ENCODE measurements around the gene NAGLU. TPM values are rescaled to one million over a fixed set of nuclear protein-coding genes. Genes with fewer than 3 reads are reported as not detected.
"Not testable (repeated sequence)": the region's sequence is repeated elsewhere in the genome, so short reads cannot be mapped to it uniquely, and the experiment has no call there.

The NAGLU gene
- total RNA-seq, 1 donor from 2014 or later = 94.7 TPM

- H3K36me3 ChIP-seq = peaks cover 35 to 37% of the 10 kb centered on the region in 2 donors
- H3K27ac ChIP-seq = no peak overlapping the region
- H3K4me3 ChIP-seq = no peak overlapping the region
- intact Hi-C loops (cut with DNase I) = no loop called here
- no peaks in the 10 kb centered on the region for H3K9me3 ChIP-seq
- no peaks in the 10 kb centered on the region for H3K27me3 ChIP-seq
- TF ChIP-seq, protein P1, sequence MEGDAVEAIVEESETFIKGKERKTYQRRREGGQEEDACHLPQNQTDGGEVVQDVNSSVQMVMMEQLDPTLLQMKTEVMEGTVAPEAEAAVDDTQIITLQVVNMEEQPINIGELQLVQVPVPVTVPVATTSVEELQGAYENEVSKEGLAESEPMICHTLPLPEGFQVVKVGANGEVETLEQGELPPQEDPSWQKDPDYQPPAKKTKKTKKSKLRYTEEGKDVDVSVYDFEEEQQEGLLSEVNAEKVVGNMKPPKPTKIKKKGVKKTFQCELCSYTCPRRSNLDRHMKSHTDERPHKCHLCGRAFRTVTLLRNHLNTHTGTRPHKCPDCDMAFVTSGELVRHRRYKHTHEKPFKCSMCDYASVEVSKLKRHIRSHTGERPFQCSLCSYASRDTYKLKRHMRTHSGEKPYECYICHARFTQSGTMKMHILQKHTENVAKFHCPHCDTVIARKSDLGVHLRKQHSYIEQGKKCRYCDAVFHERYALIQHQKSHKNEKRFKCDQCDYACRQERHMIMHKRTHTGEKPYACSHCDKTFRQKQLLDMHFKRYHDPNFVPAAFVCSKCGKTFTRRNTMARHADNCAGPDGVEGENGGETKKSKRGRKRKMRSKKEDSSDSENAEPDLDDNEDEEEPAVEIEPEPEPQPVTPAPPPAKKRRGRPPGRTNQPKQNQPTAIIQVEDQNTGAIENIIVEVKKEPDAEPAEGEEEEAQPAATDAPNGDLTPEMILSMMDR (IDR thresholded peaks at IDR 0.05) = no peak
- no peaks in the 10 kb centered on the region for H3K4me1 ChIP-seq
- DNase-seq (ENCODE audit: low spot score in 2 of 2) = no peak
Measured at GRCh38 chr17:42544874-42545283, 8.8 kb downstream of the NAGLU start.

DNA sequence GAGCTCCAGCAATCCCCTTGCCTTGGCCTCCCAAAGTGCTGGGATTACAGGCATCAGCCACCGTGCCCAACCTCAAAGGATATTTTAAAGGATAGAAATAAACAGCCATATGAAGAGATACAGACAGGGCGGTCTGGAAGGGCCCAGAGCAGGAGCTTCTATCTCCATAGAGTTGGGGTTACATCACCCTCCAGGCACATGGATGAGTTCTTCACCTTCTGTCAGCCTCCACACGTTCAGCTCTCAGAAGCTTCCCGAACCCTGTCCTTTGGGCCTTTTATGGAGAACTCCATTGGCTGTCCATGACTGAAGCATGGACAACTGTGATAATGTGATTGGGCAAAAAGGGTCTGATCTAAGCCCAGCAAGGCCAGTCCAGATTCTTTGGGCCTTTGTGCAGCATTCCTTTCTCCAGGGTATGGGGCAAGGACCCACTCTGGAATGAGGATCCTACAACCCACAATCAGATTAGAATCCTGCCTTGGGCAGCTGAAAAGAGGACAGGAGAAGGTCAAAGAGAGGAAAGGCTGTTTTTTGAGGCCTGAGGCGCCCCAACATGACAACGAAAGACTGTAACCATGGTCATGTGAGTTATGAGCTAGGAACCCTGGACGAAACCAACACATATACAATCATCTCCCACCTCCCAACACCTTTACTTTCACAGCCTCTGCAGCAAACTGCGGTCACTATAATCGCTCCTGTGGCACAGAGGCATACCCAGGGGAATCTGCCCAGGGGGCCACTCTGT lies 9.9 kb downstream of the NAGLU start:
- H3K4me3 ChIP-seq; intact Hi-C loops (cut with DNase I); H3K9me3 ChIP-seq; H3K4me1 ChIP-seq; DNase-seq (ENCODE audit: low spot score in 2 of 2); H3K27ac ChIP-seq; H3K27me3 ChIP-seq: not testable (repeated sequence)
- peaks cover 32 to 33% of the 10 kb centered on the region in 2 donors for H3K36me3 ChIP-seq

GRCh38 chr17:42547001-42547461 lies 11.0 kb downstream of the NAGLU start:
- TF ChIP-seq, protein P1 (IDR thresholded peaks at IDR 0.05) = no peak
- no peaks in the 10 kb centered on the region for H3K27me3 ChIP-seq
- peaks cover 22 to 27% of the 10 kb centered on the region in 2 donors for H3K36me3 ChIP-seq

DNA sequence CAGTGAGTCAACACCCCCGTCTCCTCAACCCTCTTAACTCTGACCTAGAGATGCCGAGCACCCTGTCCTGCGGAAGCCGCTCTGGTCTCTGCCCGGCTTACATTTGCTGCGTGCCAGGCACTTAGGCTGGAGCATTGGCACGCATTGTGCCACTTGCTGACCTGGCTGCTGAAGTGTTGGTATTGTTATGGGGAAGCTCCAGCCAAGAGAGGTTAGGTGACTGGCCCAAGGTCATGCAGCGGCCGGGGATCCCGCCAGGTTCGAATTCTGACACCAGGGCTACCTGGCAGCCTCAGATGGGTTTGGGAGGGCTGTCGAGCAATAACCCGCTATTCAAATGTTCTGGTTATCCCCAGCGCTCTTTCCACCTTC lies 11.6 kb downstream of the NAGLU start:
- H3K9me3 ChIP-seq = no peaks in the 10 kb centered on the region
- TF ChIP-seq, protein P1 (IDR thresholded peaks at IDR 0.05) = no peak
- H3K4me1 ChIP-seq = no peaks in the 10 kb centered on the region
- no peaks in the 10 kb centered on the region for H3K27me3 ChIP-seq
- no peak overlapping the region for H3K4me3 ChIP-seq
- DNase-seq (ENCODE audit: low spot score in 2 of 2) = no peak
- peaks cover 15 to 24% of the 10 kb centered on the region in 2 donors for H3K36me3 ChIP-seq
- H3K27ac ChIP-seq = no peak overlapping the region
- intact Hi-C loops (cut with DNase I) = no loop called here

More at GRCh38 chr17:42547001-42547461, 11.0 kb downstream of the NAGLU start:
- H3K4me3 ChIP-seq = no peak overlapping the region
- no peak for DNase-seq (ENCODE audit: low spot score in 2 of 2)
- H3K9me3 ChIP-seq = no peaks in the 10 kb centered on the region
- H3K27ac ChIP-seq = no peak overlapping the region
- intact Hi-C loops (cut with DNase I) = no loop called here
- no peaks in the 10 kb centered on the region for H3K4me1 ChIP-seq

DNA sequence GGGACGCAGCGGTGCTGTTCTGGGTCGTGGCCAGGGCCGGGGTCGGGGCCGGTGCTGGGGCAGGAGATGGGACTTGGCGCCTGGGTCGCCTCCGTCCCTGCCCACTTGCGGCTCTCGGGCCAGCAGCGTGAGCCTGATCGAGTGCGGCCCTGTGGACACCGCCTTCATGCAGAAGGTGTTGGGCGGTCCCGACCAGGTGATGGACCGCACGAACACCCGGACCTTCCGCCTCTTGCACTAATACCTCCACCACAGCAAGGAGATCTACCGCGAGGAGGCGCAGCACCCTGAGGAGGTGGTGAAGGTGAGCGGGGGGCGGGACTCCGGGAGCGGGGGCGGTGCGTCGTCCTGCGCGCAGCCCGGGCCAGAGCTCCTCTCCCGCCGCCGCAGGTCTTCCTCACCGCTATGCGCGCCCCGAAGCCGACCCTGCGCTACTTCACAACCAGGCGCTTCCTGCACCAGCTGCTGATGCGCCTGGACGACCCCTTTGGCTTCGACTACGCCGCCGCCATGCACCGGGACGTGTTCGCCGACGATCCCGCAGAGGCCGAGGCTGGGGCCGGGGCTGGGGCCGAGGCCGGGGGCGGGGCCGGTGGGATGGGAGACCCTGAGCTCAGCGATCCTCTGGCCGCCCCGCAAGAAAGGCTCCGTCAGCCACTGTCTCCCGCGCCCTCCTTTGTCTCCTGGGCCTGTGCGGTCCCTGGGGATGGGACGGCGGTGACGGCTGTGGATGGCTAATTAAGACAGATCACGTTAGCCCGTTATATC lies 12.2 kb downstream of the NAGLU start:
- H3K36me3 ChIP-seq = peaks cover 9 to 18% of the 10 kb centered on the region in 2 donors
- no peaks in the 10 kb centered on the region for H3K27me3 ChIP-seq
- TF ChIP-seq, protein P1 (IDR thresholded peaks at IDR 0.05) = no peak
- peaks cover 0 to 1% of the 10 kb centered on the region in 2 donors for H3K4me1 ChIP-seq
- no peak overlapping the region for H3K27ac ChIP-seq
- intact Hi-C loops (cut with DNase I) = no loop called here
- DNase-seq (ENCODE audit: low spot score in 2 of 2) = no peak
- no peaks in the 10 kb centered on the region for H3K9me3 ChIP-seq
- no peak overlapping the region for H3K4me3 ChIP-seq
